Measurements from ENCODE around the gene CPNE8.

CPNE8 gene

GRCh38 chr12:38817942-38818341 is 87.4 kb downstream of the CPNE8 start:
- TF ChIP-seq POLR2AphosphoS5 (IDR thresholded peaks at IDR 0.05; ENCODE audit: low read depth, low read length) (no peak), POLR2A (IDR thresholded peaks at IDR 0.05; ENCODE audit: low read depth, low read length) (no peak), TAF1 (IDR thresholded peaks at IDR 0.05; ENCODE audit: borderline replicate concordance, low read depth, low read length) (no peak)
- peak; percentile 14 for FAIRE-seq

GRCh38 chr12:38813923-38814322 is 91.5 kb downstream of the CPNE8 start:
- FAIRE-seq (no peak), DNase-seq (ENCODE audit: insufficient read length) (no peak)
- TF ChIP-seq TAF1 (IDR thresholded peaks at IDR 0.05; ENCODE audit: borderline replicate concordance, low read depth, low read length): no peak
- no peak for TF ChIP-seq POLR2AphosphoS5 (IDR thresholded peaks at IDR 0.05; ENCODE audit: low read depth, low read length)
- TF ChIP-seq POLR2A (IDR thresholded peaks at IDR 0.05; ENCODE audit: low read depth, low read length): no peak

More at GRCh38 chr12:38817942-38818341, 87.4 kb downstream of the CPNE8 start:
- DNase-seq (ENCODE audit: insufficient read length): no peak

- no peak for TF ChIP-seq POLR2AphosphoS5 (IDR thresholded peaks at IDR 0.05; ENCODE audit: low read depth, low read length)
- DNase-seq (ENCODE audit: insufficient read length): no peak
- no peak for FAIRE-seq
Measured at GRCh38 chr12:38811814-38812356, 93.5 kb downstream of the CPNE8 start.

- DNase-seq (ENCODE audit: insufficient read length): no peak
- no peak for FAIRE-seq
- TF ChIP-seq POLR2A (IDR thresholded peaks at IDR 0.05; ENCODE audit: low read depth, low read length) (no peak), TAF1 (IDR thresholded peaks at IDR 0.05; ENCODE audit: borderline replicate concordance, low read depth, low read length) (no peak), POLR2AphosphoS5 (IDR thresholded peaks at IDR 0.05; ENCODE audit: low read depth, low read length) (no peak)
Measured at GRCh38 chr12:38809832-38810231, 95.6 kb downstream of the CPNE8 start.

GRCh38 chr12:38788106-38788505 is 117.3 kb downstream of the CPNE8 start:
- FAIRE-seq (no peak), DNase-seq (ENCODE audit: insufficient read length) (no peak)
- TF ChIP-seq POLR2AphosphoS5 (IDR thresholded peaks at IDR 0.05; ENCODE audit: low read depth, low read length) (no peak), TAF1 (IDR thresholded peaks at IDR 0.05; ENCODE audit: borderline replicate concordance, low read depth, low read length) (no peak), POLR2A (IDR thresholded peaks at IDR 0.05; ENCODE audit: low read depth, low read length) (no peak)

GRCh38 chr12:38785381-38785780 is 120.0 kb downstream of the CPNE8 start:
- DNase-seq (ENCODE audit: insufficient read length) (no peak), FAIRE-seq (no peak)
- TF ChIP-seq POLR2AphosphoS5 (IDR thresholded peaks at IDR 0.05; ENCODE audit: low read depth, low read length) (no peak), TAF1 (IDR thresholded peaks at IDR 0.05; ENCODE audit: borderline replicate concordance, low read depth, low read length) (no peak), POLR2A (IDR thresholded peaks at IDR 0.05; ENCODE audit: low read depth, low read length) (no peak)

- FAIRE-seq: peak; percentile 53
- TF ChIP-seq POLR2A (IDR thresholded peaks at IDR 0.05; ENCODE audit: low read depth, low read length) (no peak), POLR2AphosphoS5 (IDR thresholded peaks at IDR 0.05; ENCODE audit: low read depth, low read length) (no peak), TAF1 (IDR thresholded peaks at IDR 0.05; ENCODE audit: borderline replicate concordance, low read depth, low read length) (no peak)
- DNase-seq (ENCODE audit: insufficient read length): no peak
Measured at GRCh38 chr12:38783304-38783703, 122.1 kb downstream of the CPNE8 start.

- peak; percentile 17 for FAIRE-seq
- TF ChIP-seq POLR2A (IDR thresholded peaks at IDR 0.05; ENCODE audit: low read depth, low read length): no peak
- no peak for TF ChIP-seq TAF1 (IDR thresholded peaks at IDR 0.05; ENCODE audit: borderline replicate concordance, low read depth, low read length)
- no peak for TF ChIP-seq POLR2AphosphoS5 (IDR thresholded peaks at IDR 0.05; ENCODE audit: low read depth, low read length)
- DNase-seq (ENCODE audit: insufficient read length): no peak
Measured at GRCh38 chr12:38782359-38782758, 123.0 kb downstream of the CPNE8 start.

- FAIRE-seq (peak; percentile 51), DNase-seq (ENCODE audit: insufficient read length) (no peak)
- TF ChIP-seq POLR2A (IDR thresholded peaks at IDR 0.05; ENCODE audit: low read depth, low read length): no peak
- TF ChIP-seq TAF1 (IDR thresholded peaks at IDR 0.05; ENCODE audit: borderline replicate concordance, low read depth, low read length): no peak
- no peak for TF ChIP-seq POLR2AphosphoS5 (IDR thresholded peaks at IDR 0.05; ENCODE audit: low read depth, low read length)
Measured at GRCh38 chr12:38776647-38777046, 128.7 kb downstream of the CPNE8 start.

GRCh38 chr12:38775457-38775856 is 129.9 kb downstream of the CPNE8 start:
- TF ChIP-seq POLR2A (IDR thresholded peaks at IDR 0.05; ENCODE audit: low read depth, low read length) (no peak), TAF1 (IDR thresholded peaks at IDR 0.05; ENCODE audit: borderline replicate concordance, low read depth, low read length) (no peak), POLR2AphosphoS5 (IDR thresholded peaks at IDR 0.05; ENCODE audit: low read depth, low read length) (no peak)
- DNase-seq (ENCODE audit: insufficient read length): no peak
- peak; percentile 81 for FAIRE-seq

- TF ChIP-seq TAF1 (IDR thresholded peaks at IDR 0.05; ENCODE audit: borderline replicate concordance, low read depth, low read length) (no peak), POLR2A (IDR thresholded peaks at IDR 0.05; ENCODE audit: low read depth, low read length) (no peak), POLR2AphosphoS5 (IDR thresholded peaks at IDR 0.05; ENCODE audit: low read depth, low read length) (no peak)
- DNase-seq (ENCODE audit: insufficient read length) (no peak), FAIRE-seq (peak; percentile 44)
Measured at GRCh38 chr12:38772437-38772836, 133.0 kb downstream of the CPNE8 start.

GRCh38 chr12:38771871-38772270 is 133.5 kb downstream of the CPNE8 start:
- TF ChIP-seq POLR2A (IDR thresholded peaks at IDR 0.05; ENCODE audit: low read depth, low read length) (no peak), TAF1 (IDR thresholded peaks at IDR 0.05; ENCODE audit: borderline replicate concordance, low read depth, low read length) (no peak), POLR2AphosphoS5 (IDR thresholded peaks at IDR 0.05; ENCODE audit: low read depth, low read length) (no peak)
- FAIRE-seq (peak; percentile 73), DNase-seq (ENCODE audit: insufficient read length) (no peak)

Measured in GM12892 (cell line).